SK-N-SH (cell line): Measurements from ENCODE around the gene TAS2R9. TPM values are rescaled to one million over a fixed set of nuclear protein-coding genes. Genes with fewer than 3 reads are reported as not detected.

Experiments
- CTCF ChIA-PET: fragments of 300-600, 350-600 bp; formaldehyde crosslinking; extraction: SDS; loops from one replicate; lab custom pipeline; 2021; lab: Yijun Ruan, JAX
- POLR2A ChIA-PET: fragments of 350-600 bp; sonication (Branson Sonifier 250); formaldehyde crosslinking; extraction: SDS; loops from one replicate; lab custom pipeline; 2020; ENCODE audit warnings: antibody characterized with exemption, inconsistent platforms; lab: Yijun Ruan, JAX
- DNase-seq: peaks from one replicate; pipeline ENCODE4 v3.0.0; 2012
- H2AFZ ChIP-seq: fragments of 200-600 bp; sonication (generic); 2 replicates; pipeline ENCODE4 v1.8.1; 2016; ENCODE audit warnings: antibody characterized with exemption, mild to moderate bottlenecking, low read depth
- H3F3A ChIP-seq: fragments of 200-600 bp; sonication (generic); replicated peaks from 2 replicates; pipeline ENCODE3; 2016; ENCODE audit warnings: antibody characterized with exemption, mild to moderate bottlenecking; ENCODE audit not compliant: insufficient read depth
- H3K27ac ChIP-seq, 2 experiments: fragments of 200-500 bp in 1 of 2; fragments of 200-600 bp in 1 of 2; sonication (Bioruptor generic) in 1 of 2; sonication (generic), shearing (Covaris generic) in 1 of 2; 2 replicates each; pipeline versions ENCODE4 v1.5.1 to v1.6.1; 2014 to 2016; ENCODE audit warnings: low read depth in 2 of 2, inconsistent platforms in 1 of 2, low read length in 1 of 2, mild to moderate bottlenecking in 1 of 2, mixed read lengths in 1 of 2
- H3K27me3 ChIP-seq: fragments of 200-600 bp; sonication (generic), shearing (Covaris generic); 2 replicates; pipeline ENCODE4 v1.6.1; 2016; ENCODE audit warnings: mixed run types; ENCODE audit not compliant: insufficient read depth
- H3K36me3 ChIP-seq, 2 experiments: fragments of 200-500 bp in 1 of 2; fragments of 200-600 bp in 1 of 2; sonication (Bioruptor generic) in 1 of 2; sonication (generic) in 1 of 2; replicated peaks in 1 of 2; 2 replicates each; pipeline versions ENCODE3 to v1.5.1; 2014 to 2016; ENCODE audit warnings: low read length in 1 of 2, mild to moderate bottlenecking in 1 of 2; ENCODE audit not compliant: insufficient read depth in 2 of 2, control insufficient read depth in 1 of 2
- H3K4me1 ChIP-seq, 2 experiments: fragments of 200-500 bp in 1 of 2; fragments of 200-600 bp in 1 of 2; sonication (Bioruptor generic) in 1 of 2; sonication (generic), shearing (Covaris generic) in 1 of 2; 2 replicates each; pipeline versions ENCODE4 v1.5.1 to v1.6.1; 2014 to 2016; ENCODE audit warnings: low read depth in 1 of 2, low read length in 1 of 2, mixed run types in 1 of 2; ENCODE audit not compliant: insufficient read depth in 2 of 2, control insufficient read depth in 1 of 2
- H3K4me2 ChIP-seq: fragments of 200-600 bp; sonication (generic), shearing (Covaris generic); 2 replicates; pipeline ENCODE4 v1.6.1; 2017; ENCODE audit warnings: mixed run types
- H3K4me3 ChIP-seq, 2 experiments: fragments of 200-500 bp in 1 of 2; fragments of 200-600 bp in 1 of 2; sonication (Bioruptor generic) in 1 of 2; sonication (generic), shearing (Covaris generic) in 1 of 2; 2 replicates each; pipeline versions ENCODE4 v1.5.1 to v1.8.1; 2014 to 2016; ENCODE audit warnings: low read depth in 2 of 2, inconsistent platforms in 1 of 2, low read length in 1 of 2, mild to moderate bottlenecking in 1 of 2, mixed read lengths in 1 of 2, moderate library complexity in 1 of 2
- H3K79me2 ChIP-seq: fragments of 200-600 bp; sonication (generic); 2 replicates; pipeline ENCODE4 v1.8.1; 2017; ENCODE audit warnings: mild to moderate bottlenecking; ENCODE audit not compliant: insufficient read depth
- H3K9ac ChIP-seq: fragments of 200-600 bp; sonication (generic); 2 replicates; pipeline ENCODE4 v1.6.1; 2017; ENCODE audit warnings: mixed run types
- H3K9me2 ChIP-seq: fragments of 200-600 bp; sonication (generic); 2 replicates; pipeline ENCODE4 v1.6.1; 2017; ENCODE audit warnings: mixed run types
- H3K9me3 ChIP-seq: fragments of 200-600 bp; sonication (generic); 2 replicates; pipeline ENCODE4 v1.6.1; 2017; ENCODE audit warnings: mixed run types, mild to moderate bottlenecking, moderate library complexity
- H4K20me1 ChIP-seq: fragments of 200-600 bp; sonication (generic); 2 replicates; pipeline ENCODE4 v1.6.1; 2017; ENCODE audit warnings: mild to moderate bottlenecking, mixed run types; ENCODE audit not compliant: insufficient read depth
- ELF1 ChIP-seq: IDR thresholded peaks from 2 replicates; pipeline ENCODE4 v1.4.0; 2012
- EZH2phosphoT487 ChIP-seq: fragments of 200-600 bp; sonication (generic); IDR thresholded peaks from 2 replicates; pipeline ENCODE4 v1.6.1; 2017; ENCODE audit warnings: low read depth, mixed run types, mild to moderate bottlenecking, antibody characterized with exemption, moderate library complexity, borderline replicate concordance
- FOXM1 ChIP-seq: IDR thresholded peaks from 2 replicates; pipeline ENCODE4 v1.4.0; 2012; ENCODE audit warnings: low read depth, mild to moderate bottlenecking
- GATA2 ChIP-seq: sonication (generic); formaldehyde crosslinking; IDR thresholded peaks from 2 replicates; pipeline ENCODE4 v1.5.0; 2020; ENCODE audit warnings: mild to moderate bottlenecking, missing genetic modification reagents
- MEF2A ChIP-seq: IDR thresholded peaks from 2 replicates; pipeline ENCODE4 v1.4.0; 2012; ENCODE audit warnings: low read depth, borderline replicate concordance
- POLR2AphosphoS5 ChIP-seq: IDR thresholded peaks from 2 replicates; pipeline ENCODE4 v1.6.1; 2012; ENCODE audit warnings: low read depth, low read length
- RAD21 ChIP-seq: IDR thresholded peaks from 2 replicates; pipeline ENCODE4 v1.6.1; 2012; ENCODE audit warnings: mild to moderate bottlenecking, low read length
- RCOR1 ChIP-seq: fragments of 150-350 bp; IDR thresholded peaks from 2 replicates; pipeline ENCODE4 v1.6.1; 2017; ENCODE audit warnings: antibody characterized with exemption, low read length
- RFX5 ChIP-seq: IDR thresholded peaks from 2 replicates; pipeline ENCODE4 v1.6.1; 2012; ENCODE audit warnings: mild to moderate bottlenecking, improper control_type of control experiment, low read length
- SIN3A ChIP-seq: IDR thresholded peaks from 2 replicates; pipeline ENCODE4 v1.6.1; 2012; ENCODE audit warnings: low read depth, mild to moderate bottlenecking, low read length, moderate library complexity, borderline replicate concordance
- SMC3 ChIP-seq: IDR thresholded peaks from 2 replicates; pipeline ENCODE4 v1.6.1; 2012; ENCODE audit warnings: low read depth, low read length, improper control_type of control experiment
- TAF1 ChIP-seq: IDR thresholded peaks from 2 replicates; pipeline ENCODE4 v1.6.1; 2012; ENCODE audit warnings: low read depth, mild to moderate bottlenecking, low read length, moderate library complexity, borderline replicate concordance
- TCF12 ChIP-seq: IDR thresholded peaks from 2 replicates; pipeline ENCODE4 v1.4.0; 2012
- USF2 ChIP-seq: fragments of 150-350 bp; IDR thresholded peaks from 2 replicates; pipeline ENCODE4 v1.6.1; 2017; ENCODE audit warnings: antibody characterized with exemption, low read length, low read depth, borderline replicate concordance
- ZBTB33 ChIP-seq: IDR thresholded peaks from 2 replicates; pipeline ENCODE4 v1.4.0; 2012; ENCODE audit warnings: low read depth, borderline replicate concordance
- WGBS: methylation state at CpG from one replicate; pipeline ENCODE4 v1.1.6; 2017; ENCODE audit warnings: low lambda C conversion rate; 5-methylcytosine and 5-hydroxymethylcytosine counted together
- polyA plus RNA-seq, 3 experiments: library from polyadenylated mRNA; depleted of rRNA; stranded (reverse); fragments of >200 nt; gene quantifications; 2 replicates each; pipeline ENCODE4 v1.2.3, GENCODE V29; 2012
- TF ChIP-seq, protein P1 (sequence below): IDR thresholded peaks from 2 replicates; pipeline ENCODE4; 2012

Gene TAS2R9
- polyA plus RNA-seq, 1 of the 3 experiments (the other 2 are of a cell fraction), result not detected

GRCh38 chr12:10802587-10802986 is 7.4 kb downstream of the TAS2R9 start, which contains the start of gene TAS2R7:
Gene TAS2R7, minus strand, starts transcription at chr12:10802627. Its CDS starts 57 bp downstream, at chr12:10802570.
- no peaks in the 10 kb centered on the region for H3K79me2 ChIP-seq
- CTCF ChIA-PET, result no interaction called here
- H3K36me3 ChIP-seq, result no peaks in the 10 kb centered on the region
- 3% methylated on average over 4 of the region's 4 CpGs for WGBS
- no peaks in the 10 kb centered on the region for H3K4me1 ChIP-seq
- H3K9me3 ChIP-seq, result no peaks in the 10 kb centered on the region
- POLR2A ChIA-PET, result no interaction called here
- no peak within 1 kb of the TSS for H2AFZ ChIP-seq
- H3K4me3 ChIP-seq, result no peak within 1 kb of the TSS
- no peaks in the 10 kb centered on the region for H3K9me2 ChIP-seq
- no peak within 1 kb of the TSS for H3K27ac ChIP-seq
- no peak within 1 kb of the TSS for H3K4me2 ChIP-seq
- H3K27me3 ChIP-seq, result peaks cover 3% of the 10 kb centered on the region; the same call in 1 of the 2 replicates
- no peak within 1 kb of the TSS for H3K9ac ChIP-seq
- H4K20me1 ChIP-seq, result no peaks in the 10 kb centered on the region
- no peak for DNase-seq
- no peaks in the 10 kb centered on the region for H3F3A ChIP-seq
- TF ChIP-seq FOXM1 (no peak), ZBTB33 (no peak), GATA2 (CRISPR knock-in tag) (no peak), RAD21 (no peak), POLR2AphosphoS5 (no peak), SIN3A (no peak), RCOR1 (no peak), TCF12 (no peak), EZH2phosphoT487 (no peak), USF2 (no peak), RFX5 (no peak), TAF1 (no peak), MEF2A (no peak)

GRCh38 chr12:10801741-10802140 is 8.2 kb downstream of the TAS2R9 start:
- H3K9me2 ChIP-seq, result no peaks in the 10 kb centered on the region
- H3K4me3 ChIP-seq, result no peak overlapping the region
- WGBS, result 6% methylated on average over 5 of the region's 5 CpGs
- H2AFZ ChIP-seq, result no peak overlapping the region
- H3K36me3 ChIP-seq, result no peaks in the 10 kb centered on the region
- TF ChIP-seq SMC3 (no peak), EZH2phosphoT487 (no peak), ELF1 (no peak), USF2 (no peak), MEF2A (no peak), RFX5 (no peak), FOXM1 (no peak)
- TF ChIP-seq, protein P1, sequence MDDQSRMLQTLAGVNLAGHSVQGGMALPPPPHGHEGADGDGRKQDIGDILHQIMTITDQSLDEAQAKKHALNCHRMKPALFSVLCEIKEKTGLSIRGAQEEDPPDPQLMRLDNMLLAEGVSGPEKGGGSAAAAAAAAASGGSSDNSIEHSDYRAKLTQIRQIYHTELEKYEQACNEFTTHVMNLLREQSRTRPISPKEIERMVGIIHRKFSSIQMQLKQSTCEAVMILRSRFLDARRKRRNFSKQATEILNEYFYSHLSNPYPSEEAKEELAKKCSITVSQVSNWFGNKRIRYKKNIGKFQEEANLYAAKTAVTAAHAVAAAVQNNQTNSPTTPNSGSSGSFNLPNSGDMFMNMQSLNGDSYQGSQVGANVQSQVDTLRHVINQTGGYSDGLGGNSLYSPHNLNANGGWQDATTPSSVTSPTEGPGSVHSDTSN, result no peak
- no peaks in the 10 kb centered on the region for H3K9me3 ChIP-seq
- H3K4me1 ChIP-seq, result no peaks in the 10 kb centered on the region
- no peak overlapping the region for H3K27ac ChIP-seq
- no peaks in the 10 kb centered on the region for H3F3A ChIP-seq
- peaks cover 3% of the 10 kb centered on the region; the same call in 1 of the 2 replicates for H3K27me3 ChIP-seq
- CTCF ChIA-PET, result interaction anchor here (1.0 kb wide), 1 partner anchor 398 kb away, joined by 4 read pairs; no protein-coding TSS in a partner anchor
- H4K20me1 ChIP-seq, result no peaks in the 10 kb centered on the region
- H3K4me2 ChIP-seq, result no peak overlapping the region
- H3K9ac ChIP-seq, result no peak overlapping the region
- DNase-seq, result no peak
- H3K79me2 ChIP-seq, result no peaks in the 10 kb centered on the region
- POLR2A ChIA-PET, result no interaction called here
